ENCODE data around the gene TOX2.

DNA sequence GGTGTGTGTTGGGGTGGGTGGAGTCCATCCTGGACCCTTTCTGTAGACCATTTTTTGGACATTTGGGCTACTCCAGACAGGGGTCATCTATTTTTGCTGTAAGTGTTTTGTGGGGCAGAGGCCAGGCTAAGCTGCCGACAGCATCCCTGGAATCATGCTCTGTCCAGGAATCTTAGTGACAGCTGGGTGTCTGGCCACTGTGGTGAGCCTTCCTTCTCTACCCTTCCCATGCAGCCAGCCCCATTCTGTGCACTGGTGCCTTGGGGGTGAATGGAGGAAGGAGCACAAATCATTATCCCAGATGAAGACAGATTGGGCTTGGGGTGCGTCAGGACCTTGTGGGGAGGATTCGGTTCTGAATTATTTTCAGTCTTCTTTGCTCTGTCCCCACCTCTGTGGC, 20.2 kb downstream of the TOX2 start:
- TF ChIP-seq, protein P1, sequence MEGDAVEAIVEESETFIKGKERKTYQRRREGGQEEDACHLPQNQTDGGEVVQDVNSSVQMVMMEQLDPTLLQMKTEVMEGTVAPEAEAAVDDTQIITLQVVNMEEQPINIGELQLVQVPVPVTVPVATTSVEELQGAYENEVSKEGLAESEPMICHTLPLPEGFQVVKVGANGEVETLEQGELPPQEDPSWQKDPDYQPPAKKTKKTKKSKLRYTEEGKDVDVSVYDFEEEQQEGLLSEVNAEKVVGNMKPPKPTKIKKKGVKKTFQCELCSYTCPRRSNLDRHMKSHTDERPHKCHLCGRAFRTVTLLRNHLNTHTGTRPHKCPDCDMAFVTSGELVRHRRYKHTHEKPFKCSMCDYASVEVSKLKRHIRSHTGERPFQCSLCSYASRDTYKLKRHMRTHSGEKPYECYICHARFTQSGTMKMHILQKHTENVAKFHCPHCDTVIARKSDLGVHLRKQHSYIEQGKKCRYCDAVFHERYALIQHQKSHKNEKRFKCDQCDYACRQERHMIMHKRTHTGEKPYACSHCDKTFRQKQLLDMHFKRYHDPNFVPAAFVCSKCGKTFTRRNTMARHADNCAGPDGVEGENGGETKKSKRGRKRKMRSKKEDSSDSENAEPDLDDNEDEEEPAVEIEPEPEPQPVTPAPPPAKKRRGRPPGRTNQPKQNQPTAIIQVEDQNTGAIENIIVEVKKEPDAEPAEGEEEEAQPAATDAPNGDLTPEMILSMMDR (IDR thresholded peaks at IDR 0.05), result no peak
- TF ChIP-seq POLR2A (IDR thresholded peaks at IDR 0.05), result no peak

All from thyroid gland (tissue), 4 donors.